Measurements from ENCODE around the gene ADH7.

The ADH7 gene

GRCh38 chr4:99435154-99435553, at the start of gene ADH7:
ADH7 (minus strand) TSS chr4:99435342; CDS start chr4:99435233, 109 bp downstream.
- no peak for DNase-seq (ENCODE audit: low read depth)

- DNase-seq (ENCODE audit: low read depth), result no peak
Measured at GRCh38 chr4:99483636-99484035, 48.5 kb upstream of the ADH7 start.

- DNase-seq (ENCODE audit: low read depth), result no peak
Measured at GRCh38 chr4:99473131-99473530, 38.0 kb upstream of the ADH7 start.

GRCh38 chr4:99471896-99472295, 36.8 kb upstream of the ADH7 start:
- DNase-seq (ENCODE audit: low read depth), result no peak

- no peak for DNase-seq (ENCODE audit: low read depth)
Measured at GRCh38 chr4:99471349-99471748, 36.2 kb upstream of the ADH7 start.

GRCh38 chr4:99468889-99469288, 33.7 kb upstream of the ADH7 start:
- DNase-seq (ENCODE audit: low read depth), result no peak

GRCh38 chr4:99467887-99468286, 32.7 kb upstream of the ADH7 start:
- DNase-seq (ENCODE audit: low read depth), result no peak

- DNase-seq (ENCODE audit: low read depth), result no peak
Measured at GRCh38 chr4:99463566-99463965, 28.4 kb upstream of the ADH7 start.

- DNase-seq (ENCODE audit: low read depth), result no peak
Measured at GRCh38 chr4:99462875-99463464, 27.8 kb upstream of the ADH7 start.

GRCh38 chr4:99461623-99462401, 26.7 kb upstream of the ADH7 start:
- no peak for DNase-seq (ENCODE audit: low read depth)

- DNase-seq (ENCODE audit: low read depth), result no peak
Measured at GRCh38 chr4:99459546-99460042, 24.5 kb upstream of the ADH7 start.

GRCh38 chr4:99458911-99459447, 23.8 kb upstream of the ADH7 start:
- no peak for DNase-seq (ENCODE audit: low read depth)

- DNase-seq (ENCODE audit: low read depth), result no peak
Measured at GRCh38 chr4:99457676-99458075, 22.5 kb upstream of the ADH7 start.

GRCh38 chr4:99457270-99457669, 22.1 kb upstream of the ADH7 start:
- no peak for DNase-seq (ENCODE audit: low read depth)

GRCh38 chr4:99447513-99447912, 12.4 kb upstream of the ADH7 start:
- no peak for DNase-seq (ENCODE audit: low read depth)

- no peak for DNase-seq (ENCODE audit: low read depth)
Measured at GRCh38 chr4:99447079-99447478, 11.9 kb upstream of the ADH7 start.

GRCh38 chr4:99438405-99438780, 3.3 kb upstream of the ADH7 start:
- DNase-seq (ENCODE audit: low read depth), result no peak

GRCh38 chr4:99437723-99438404, 2.7 kb upstream of the ADH7 start:
- no peak for DNase-seq (ENCODE audit: low read depth)

GRCh38 chr4:99436976-99437722, 2.0 kb upstream of the ADH7 start:
- DNase-seq (ENCODE audit: low read depth), result no peak

- no peak for DNase-seq (ENCODE audit: low read depth)
Measured at GRCh38 chr4:99436462-99436861, 1.3 kb upstream of the ADH7 start.

- DNase-seq (ENCODE audit: low read depth), result no peak
Measured at GRCh38 chr4:99430106-99430505, 5.0 kb downstream of the ADH7 start.

GRCh38 chr4:99417125-99417524, 18.0 kb downstream of the ADH7 start:
- DNase-seq (ENCODE audit: low read depth), result no peak
